A549 (cell line): ENCODE data around the gene MAGI1. TPM values are rescaled to one million over a fixed set of nuclear protein-coding genes. Genes with fewer than 3 reads are reported as not detected.

Experiments
- ATAC-seq, 2 experiments: fragments of 200-7000 bp in 1 of 2; fragments of >200 bp in 1 of 2; cut with Nextera tagmentation in 1 of 2; cut with Tn5 transposase in 1 of 2; 3 replicates each; pipeline versions ENCODE4 v1.8.0 to v1.9.1; 2018 to 2020; ENCODE audit warnings: mild to moderate bottlenecking in 1 of 2, moderate library complexity in 1 of 2
- CTCF ChIA-PET: fragments of 300-600 bp; sonication (Branson Sonifier 250); formaldehyde crosslinking; extraction: SDS; loops from one replicate; lab custom pipeline; 2021; ENCODE audit warnings: antibody characterized with exemption, inconsistent platforms; lab: Yijun Ruan, JAX
- POLR2A ChIA-PET: fragments of 350-600 bp; formaldehyde crosslinking; extraction: SDS; loops from one replicate; lab custom pipeline; 2021; ENCODE audit warnings: antibody characterized with exemption, inconsistent platforms; lab: Yijun Ruan, JAX
- DNase-seq, 2 experiments: peaks; one replicate each; pipeline versions ENCODE4 v3.0.0 to v3.0.0-alpha.2; 2011 to 2016; ENCODE audit warnings: low read depth in 1 of 2, low spot score in 1 of 2
- FAIRE-seq: peaks from 2 replicates; lab custom pipeline; 2011; peaks lifted over from hg19 to GRCh38; lab: Jason Lieb, UNC
- H3K27ac ChIP-seq, 2 experiments: fragments of >200 bp; sonication (Bioruptor Twin); formaldehyde crosslinking; 3 replicates each; pipeline ENCODE4 v1.5.1; 2016 to 2017
- H3K4me1 ChIP-seq: fragments of >200 bp; sonication (Bioruptor Twin); formaldehyde crosslinking; 3 replicates; pipeline ENCODE4 v1.6.1; 2016
- H3K4me2 ChIP-seq: fragments of >200 bp; sonication (Bioruptor Twin); formaldehyde crosslinking; 3 replicates; pipeline ENCODE4 v1.6.1; 2016
- H3K4me3 ChIP-seq: fragments of >200 bp; sonication (Bioruptor Twin); formaldehyde crosslinking; 3 replicates; pipeline ENCODE4 v1.5.1; 2016
- H3K9me3 ChIP-seq: fragments of >200 bp; sonication (Bioruptor Twin); formaldehyde crosslinking; 3 replicates; pipeline ENCODE4 v1.6.1; 2016
- BCL3 ChIP-seq: fragments of >200 bp; sonication (Bioruptor Twin); formaldehyde crosslinking; IDR thresholded peaks from 3 replicates; pipeline ENCODE4 v1.6.1; 2016
- BHLHE40 ChIP-seq: IDR thresholded peaks from 2 replicates; pipeline ENCODE4 v1.6.1; 2012; ENCODE audit warnings: low read depth, low read length, inconsistent platforms
- CHD2 ChIP-seq: fragments of 150-350 bp; IDR thresholded peaks from 2 replicates; pipeline ENCODE4 v1.6.1; 2014; ENCODE audit warnings: low read length; ENCODE audit not compliant: partially characterized antibody
- CHD4 ChIP-seq: fragments of 200-600 bp; sonication (generic); IDR thresholded peaks from 2 replicates; pipeline ENCODE4 v1.6.1; 2016; ENCODE audit warnings: antibody characterized with exemption, mild to moderate bottlenecking, borderline replicate concordance
- CTCF ChIP-seq: fragments of >200 bp; sonication (Bioruptor Twin); formaldehyde crosslinking; IDR thresholded peaks from 3 replicates; pipeline ENCODE4 v1.5.1; 2016
- E2F6 ChIP-seq: IDR thresholded peaks from 2 replicates; pipeline ENCODE4 v1.6.1; 2012; ENCODE audit warnings: low read depth, borderline replicate concordance
- FOSL2 ChIP-seq, 2 experiments: fragments of 450-650 bp in 1 of 2; fragments of >200 bp in 1 of 2; sonication (Bioruptor Twin) in 1 of 2; formaldehyde crosslinking; IDR thresholded peaks; 2 replicates each; pipeline versions ENCODE4 v1.5.0 to v1.6.1; 2016 to 2020; ENCODE audit warnings: mild to moderate bottlenecking in 1 of 2, moderate library complexity in 1 of 2
- HMGXB4 ChIP-seq: fragments of 250-450 bp; sonication (Bioruptor Pico); IDR thresholded peaks from 2 replicates; pipeline ENCODE4 v1.5.0; 2021; ENCODE audit warnings: mild to moderate bottlenecking, moderate library complexity, borderline replicate concordance
- MAFK ChIP-seq: fragments of 450-650 bp; IDR thresholded peaks from 2 replicates; pipeline ENCODE4 v1.6.1; 2014; ENCODE audit not compliant: partially characterized antibody
- MAZ ChIP-seq: fragments of 150-350 bp; IDR thresholded peaks from 2 replicates; pipeline ENCODE4 v1.6.1; 2014; ENCODE audit warnings: antibody characterized with exemption, low read depth, low read length, borderline replicate concordance
- NFE2L2 ChIP-seq: fragments of 150-350 bp; conservative IDR thresholded peaks from 2 replicates; pipeline ENCODE4 v1.6.1; 2014; ENCODE audit warnings: low read length
- NPAS2 ChIP-seq: fragments of 250-450 bp; sonication (Bioruptor Pico); IDR thresholded peaks from 2 replicates; pipeline ENCODE4 v1.8.0; 2022; ENCODE audit warnings: mild to moderate bottlenecking, moderate library complexity, borderline replicate concordance
- POLR2AphosphoS2 ChIP-seq: conservative IDR thresholded peaks from 2 replicates; pipeline ENCODE4 v1.6.1; 2012; ENCODE audit warnings: low read length, improper control_type of control experiment, inconsistent platforms
- RCOR1 ChIP-seq: fragments of 150-350 bp; IDR thresholded peaks from 2 replicates; pipeline ENCODE4 v1.6.1; 2014; ENCODE audit warnings: antibody characterized with exemption, low read length, low read depth
- RNF2 ChIP-seq: fragments of 200-600 bp; sonication (generic); IDR thresholded peaks from 2 replicates; pipeline ENCODE4 v1.6.1; 2016; ENCODE audit warnings: low read depth, mild to moderate bottlenecking, antibody characterized with exemption, moderate library complexity, borderline replicate concordance
- SREBF2 ChIP-seq: fragments of 450-650 bp; IDR thresholded peaks from 2 replicates; pipeline ENCODE4 v1.6.1; 2014; ENCODE audit warnings: mild to moderate bottlenecking, moderate library complexity
- TFCP2L1 ChIP-seq: fragments of 250-450 bp; sonication (Bioruptor Pico); IDR thresholded peaks from 2 replicates; pipeline ENCODE4 v1.5.0; 2021; ENCODE audit warnings: mild to moderate bottlenecking
- USF2 ChIP-seq: fragments of 450-650 bp; IDR thresholded peaks from 2 replicates; pipeline ENCODE4 v1.6.1; 2014; ENCODE audit warnings: antibody characterized with exemption
- WGBS: methylation state at CpG from one replicate; pipeline ENCODE4 v1.1.6; 2017; ENCODE audit errors: missing lambda C conversion rate; 5-methylcytosine and 5-hydroxymethylcytosine counted together
- polyA plus RNA-seq, 4 experiments: library from polyadenylated mRNA; depleted of rRNA in 3 of 4; stranded (reverse); fragments of >200 nt; fragmentation: RNase III in 1 of 4; extraction: RNeasy Plus Mini Kit Qiagen cat#74134 plus additional on column Dnase treatment in 1 of 4; gene quantifications; 2 replicates in 3 of 4; 3 replicates in 1 of 4; pipeline ENCODE4 v1.2.3, GENCODE V29; 2011 to 2017

The MAGI1 gene
- polyA plus RNA-seq, 2 of the 4 experiments (the other 2 are of a cell fraction): 4.7 to 6.6 TPM

- H3K4me2 ChIP-seq: no peak overlapping the region
- POLR2A ChIA-PET: no interaction called here
- no peak overlapping the region for H3K4me3 ChIP-seq
- no peaks in the 10 kb centered on the region for H3K4me1 ChIP-seq
- WGBS: 67% methylated on average over 2 of the region's 2 CpGs
- CTCF ChIA-PET: interaction anchor here (1.4 to 2.4 kb wide), 3 partner anchors 9 to 879 kb away, joined by 4 to 6 read pairs (median 4); no protein-coding TSS in a partner anchor
- DNase-seq (no peak), FAIRE-seq (no peak), ATAC-seq (no peak)
- no peak for TF ChIP-seq NFE2L2
- no peak for TF ChIP-seq HMGXB4 (CRISPR knock-in tag)
- no peak for TF ChIP-seq USF2
- no peak for TF ChIP-seq CHD2
- no peak for TF ChIP-seq MAZ
- H3K9me3 ChIP-seq: no peaks in the 10 kb centered on the region
- no peak overlapping the region for H3K27ac ChIP-seq
Measured at GRCh38 chr3:65412588-65412987, 626.1 kb downstream of the MAGI1 start.

GRCh38 chr3:65411367-65411766, 627.4 kb downstream of the MAGI1 start:
- no peak for TF ChIP-seq BCL3
- TF ChIP-seq NFE2L2: no peak
- TF ChIP-seq CTCF: no peak
- TF ChIP-seq RCOR1: no peak
- no peak for TF ChIP-seq POLR2AphosphoS2
- no peak for TF ChIP-seq NPAS2 (CRISPR knock-in tag)
- TF ChIP-seq MAFK: no peak
- no peak for TF ChIP-seq RNF2
- TF ChIP-seq E2F6: no peak
- TF ChIP-seq SREBF2: no peak
- no peak for TF ChIP-seq FOSL2 (IDR thresholded peaks at IDR 0.05)
- no peak for TF ChIP-seq FOSL2 (CRISPR knock-in tag; IDR thresholded peaks at IDR 0.05)
- TF ChIP-seq CHD4: no peak
- no peak for TF ChIP-seq BHLHE40
- TF ChIP-seq TFCP2L1 (CRISPR knock-in tag): no peak
- CTCF ChIA-PET: interaction anchor here (0.6 to 0.8 kb wide), 2 partner anchors 28 to 627 kb away, joined by 3 read pairs; no protein-coding TSS in a partner anchor

More at GRCh38 chr3:65411367-65411766, 627.4 kb downstream of the MAGI1 start:
- 0 out of 3 replicates have a peak, but pooled peaks cover under 1% of the 10 kb centered on the region for H3K4me1 ChIP-seq
- no peaks in the 10 kb centered on the region for H3K9me3 ChIP-seq
- H3K4me2 ChIP-seq: no peak overlapping the region
- no peak overlapping the region for H3K4me3 ChIP-seq
- ATAC-seq: no peak
- POLR2A ChIA-PET: no interaction called here
- no peak for DNase-seq
- WGBS: 51% methylated on average over 3 of the region's 3 CpGs
- no peak for FAIRE-seq
- no peak overlapping the region for H3K27ac ChIP-seq
